ENCODE data around the gene BLTP3A. TPM values are rescaled to one million over a fixed set of nuclear protein-coding genes. Genes with fewer than 3 reads are reported as not detected.

BLTP3A gene
- total and polyA plus RNA-seq, 2 donors from 2014 or later = 2.4 to 12.4 TPM

DNA sequence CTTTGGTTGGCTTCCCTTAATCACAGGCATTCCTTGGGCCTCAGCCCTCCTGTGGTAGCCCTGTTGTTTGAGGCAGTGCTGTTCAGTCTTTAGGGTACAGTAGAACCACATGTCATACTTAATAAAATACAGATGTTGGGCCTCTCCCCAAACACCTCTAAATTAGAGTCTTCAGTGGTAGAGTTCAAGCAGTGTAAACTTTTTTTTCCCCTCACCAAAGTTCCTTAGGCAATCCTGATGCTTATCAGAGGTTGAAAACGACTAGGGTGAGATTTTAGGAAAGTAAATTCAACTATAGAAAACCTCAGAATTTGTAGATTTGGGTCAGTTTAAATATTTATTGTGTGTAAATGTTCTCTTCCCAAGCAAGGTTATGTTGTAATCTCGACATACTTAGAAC, 44.6 kb downstream of the BLTP3A start:
- intact Hi-C loops (cut with DNase I) = no loop called here
- FAIRE-seq (no peak), DNase-seq (no peak)
- Histone ChIP-seq H3K4me3 (ENCODE audit: low read length in 3 of 3) (no peak overlapping the region), H3K27me3 (ENCODE audit: control insufficient read depth, insufficient read depth, low read length) (no peaks in the 10 kb centered on the region), H3K27ac (ENCODE audit: low read depth in 2 of 2, low read length in 2 of 2) (no peak overlapping the region), H3K36me3 (ENCODE audit: control insufficient read depth in 2 of 3, insufficient read depth in 3 of 3, low read length in 3 of 3) (peaks cover 7 to 29% (median 17%) of the 10 kb centered on the region in 3 donors), H3K9ac (ENCODE audit: low read length in 3 of 3) (no peak overlapping the region), H3K4me1 (ENCODE audit: control insufficient read depth in 2 of 3, insufficient read depth in 2 of 3, low read depth in 1 of 3, low read length in 3 of 3) (no peaks in the 10 kb centered on the region), H3K9me3 (ENCODE audit: control insufficient read depth in 2 of 3, insufficient read depth in 1 of 3, low read length in 3 of 3) (no peaks in the 10 kb centered on the region)
- TF ChIP-seq, protein P1, sequence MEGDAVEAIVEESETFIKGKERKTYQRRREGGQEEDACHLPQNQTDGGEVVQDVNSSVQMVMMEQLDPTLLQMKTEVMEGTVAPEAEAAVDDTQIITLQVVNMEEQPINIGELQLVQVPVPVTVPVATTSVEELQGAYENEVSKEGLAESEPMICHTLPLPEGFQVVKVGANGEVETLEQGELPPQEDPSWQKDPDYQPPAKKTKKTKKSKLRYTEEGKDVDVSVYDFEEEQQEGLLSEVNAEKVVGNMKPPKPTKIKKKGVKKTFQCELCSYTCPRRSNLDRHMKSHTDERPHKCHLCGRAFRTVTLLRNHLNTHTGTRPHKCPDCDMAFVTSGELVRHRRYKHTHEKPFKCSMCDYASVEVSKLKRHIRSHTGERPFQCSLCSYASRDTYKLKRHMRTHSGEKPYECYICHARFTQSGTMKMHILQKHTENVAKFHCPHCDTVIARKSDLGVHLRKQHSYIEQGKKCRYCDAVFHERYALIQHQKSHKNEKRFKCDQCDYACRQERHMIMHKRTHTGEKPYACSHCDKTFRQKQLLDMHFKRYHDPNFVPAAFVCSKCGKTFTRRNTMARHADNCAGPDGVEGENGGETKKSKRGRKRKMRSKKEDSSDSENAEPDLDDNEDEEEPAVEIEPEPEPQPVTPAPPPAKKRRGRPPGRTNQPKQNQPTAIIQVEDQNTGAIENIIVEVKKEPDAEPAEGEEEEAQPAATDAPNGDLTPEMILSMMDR (IDR thresholded peaks at IDR 0.05; ENCODE audit: borderline replicate concordance, extremely low read depth, insufficient read depth) = no peak

DNA sequence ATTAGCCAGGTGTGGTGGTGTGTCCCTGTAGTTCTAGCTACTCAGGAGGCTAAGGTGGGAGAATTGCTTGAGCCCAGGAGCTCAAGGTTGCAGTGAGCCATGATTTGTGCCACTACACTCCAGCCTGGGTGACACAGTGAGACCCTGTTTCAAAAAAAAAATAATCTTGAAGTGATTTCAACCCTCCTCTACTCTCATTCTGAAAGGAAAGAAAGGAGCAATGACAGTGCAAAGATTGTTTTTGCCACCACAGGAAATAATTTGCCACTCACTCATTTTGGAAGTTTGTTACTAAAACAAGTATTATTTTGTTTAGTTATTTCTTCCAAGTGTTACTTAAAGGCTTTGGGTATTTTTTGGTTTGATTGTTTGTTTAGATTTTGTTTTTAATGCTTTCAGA, 45.6 kb downstream of the BLTP3A start:
- intact Hi-C loops (cut with DNase I) = no loop called here
- FAIRE-seq = no peak
- H3K36me3 ChIP-seq (ENCODE audit: control insufficient read depth in 2 of 3, insufficient read depth in 3 of 3, low read length in 3 of 3) = peaks cover 7 to 29% (median 17%) of the 10 kb centered on the region in 3 donors
- no peak overlapping the region for H3K27ac ChIP-seq (ENCODE audit: low read depth in 2 of 2, low read length in 2 of 2)
- H3K27me3 ChIP-seq (ENCODE audit: control insufficient read depth, insufficient read depth, low read length) = no peaks in the 10 kb centered on the region
- H3K9me3 ChIP-seq (ENCODE audit: control insufficient read depth in 2 of 3, insufficient read depth in 1 of 3, low read length in 3 of 3) = no peaks in the 10 kb centered on the region
- TF ChIP-seq, protein P1 (IDR thresholded peaks at IDR 0.05; ENCODE audit: borderline replicate concordance, extremely low read depth, insufficient read depth) = no peak
- no peak overlapping the region for H3K4me3 ChIP-seq (ENCODE audit: low read length in 3 of 3)
- no peak for DNase-seq
- H3K4me1 ChIP-seq (ENCODE audit: control insufficient read depth in 2 of 3, insufficient read depth in 2 of 3, low read depth in 1 of 3, low read length in 3 of 3) = no peaks in the 10 kb centered on the region
- no peak overlapping the region for H3K9ac ChIP-seq (ENCODE audit: low read length in 3 of 3)

DNA sequence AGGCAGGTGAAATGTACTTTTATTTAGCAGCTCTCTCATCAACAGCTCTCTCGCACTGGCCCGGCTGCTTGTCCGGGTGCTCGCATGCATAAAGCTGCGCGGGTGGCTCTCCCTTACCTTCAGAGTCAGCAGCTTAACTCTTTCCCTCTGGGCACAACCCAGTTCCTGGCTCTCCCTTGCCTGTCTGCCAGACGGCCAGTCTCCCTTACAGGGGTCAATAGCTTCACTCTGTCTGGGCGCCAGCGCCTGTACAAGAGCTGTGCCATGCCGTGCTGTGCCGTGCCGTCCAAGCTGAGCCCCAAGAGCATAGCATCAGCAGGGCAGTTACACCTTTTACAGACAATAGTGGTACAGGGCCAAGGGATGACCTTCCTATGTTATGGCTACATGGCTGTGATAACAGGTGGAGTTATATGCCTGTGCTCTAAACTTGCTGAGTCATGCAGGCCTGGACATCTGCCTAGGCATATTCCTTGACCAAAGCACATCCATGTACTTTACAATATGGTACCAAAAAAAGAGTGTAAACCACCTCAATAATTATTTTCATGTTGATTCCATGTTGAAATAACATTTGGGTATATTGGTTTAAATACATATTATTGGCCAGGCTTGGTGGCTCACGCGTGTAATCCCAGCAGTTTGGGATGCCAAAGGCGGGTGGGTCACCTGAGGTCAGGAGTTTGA, 47.9 kb downstream of the BLTP3A start:
- H3K9ac ChIP-seq (ENCODE audit: low read length in 3 of 3) = no peak overlapping the region
- DNase-seq = no peak
- intact Hi-C loops (cut with DNase I) = no loop called here
- H3K27me3 ChIP-seq (ENCODE audit: control insufficient read depth, insufficient read depth, low read length) = no peaks in the 10 kb centered on the region
- peaks cover 4 to 21% (median 10%) of the 10 kb centered on the region in 3 donors for H3K36me3 ChIP-seq (ENCODE audit: control insufficient read depth in 2 of 3, insufficient read depth in 3 of 3, low read length in 3 of 3)
- no peaks in the 10 kb centered on the region for H3K9me3 ChIP-seq (ENCODE audit: control insufficient read depth in 2 of 3, insufficient read depth in 1 of 3, low read length in 3 of 3)
- TF ChIP-seq, protein P1 (IDR thresholded peaks at IDR 0.05; ENCODE audit: borderline replicate concordance, extremely low read depth, insufficient read depth) = no peak
- H3K4me1 ChIP-seq (ENCODE audit: control insufficient read depth in 2 of 3, insufficient read depth in 2 of 3, low read depth in 1 of 3, low read length in 3 of 3) = no peaks in the 10 kb centered on the region
- FAIRE-seq = no peak
- no peak overlapping the region for H3K27ac ChIP-seq (ENCODE audit: low read depth in 2 of 2, low read length in 2 of 2)
- H3K4me3 ChIP-seq (ENCODE audit: low read length in 3 of 3) = no peak overlapping the region

Other genes with a start within 250 kb of the BLTP3A start
- gene SPDEF, start 235.8 kb upstream of the BLTP3A start, total RNA-seq = 0.19 TPM
- gene SPDEF, start 235.8 kb upstream of the BLTP3A start, polyA plus RNA-seq (ENCODE audit: insufficient read depth, low read depth, low replicate concordance) = not detected
- gene ILRUN, start 95.3 kb upstream of the BLTP3A start, total RNA-seq = 55.7 TPM
- gene ILRUN, start 95.3 kb upstream of the BLTP3A start, polyA plus RNA-seq (ENCODE audit: insufficient read depth, low read depth, low replicate concordance) = 52.4 TPM
- 66.1 TPM for gene SNRPC, start 34.6 kb upstream of the BLTP3A start, total RNA-seq
- gene SNRPC, start 34.6 kb upstream of the BLTP3A start, polyA plus RNA-seq (ENCODE audit: insufficient read depth, low read depth, low replicate concordance) = 148 TPM
- gene TAF11, start 96.0 kb downstream of the BLTP3A start, total RNA-seq = 21.1 TPM
- gene TAF11, start 96.0 kb downstream of the BLTP3A start, polyA plus RNA-seq (ENCODE audit: insufficient read depth, low read depth, low replicate concordance) = 27.3 TPM
- gene ANKS1A, start 97.2 kb downstream of the BLTP3A start, total RNA-seq = 25.9 TPM
- 9.4 TPM for gene ANKS1A, start 97.2 kb downstream of the BLTP3A start, polyA plus RNA-seq (ENCODE audit: insufficient read depth, low read depth, low replicate concordance)

Measured in kidney (tissue), 14 donors.